ENCODE results near the gene HSPA12A.

HSPA12A gene

DNA sequence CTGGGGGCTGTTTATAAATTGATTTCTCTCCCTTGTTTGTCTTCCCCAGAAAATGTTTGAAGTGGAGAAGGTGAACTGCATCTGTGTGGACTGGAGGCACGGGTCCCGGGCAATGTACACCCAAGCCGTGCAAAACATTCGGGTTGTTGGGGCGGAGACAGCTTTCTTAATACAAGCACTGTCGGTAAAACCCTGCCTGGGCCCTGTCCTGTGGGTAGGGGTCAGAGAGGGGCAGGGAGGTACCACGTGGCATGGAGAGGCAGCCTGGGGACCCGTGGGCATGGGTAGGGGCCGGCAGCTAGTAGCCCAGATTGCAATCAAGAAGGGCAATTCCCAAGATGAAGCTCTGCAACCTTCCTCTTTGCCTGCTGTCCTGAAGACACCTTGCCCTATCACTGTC is 115.6 kb downstream of the HSPA12A start:
- no peak for DNase-seq

DNA sequence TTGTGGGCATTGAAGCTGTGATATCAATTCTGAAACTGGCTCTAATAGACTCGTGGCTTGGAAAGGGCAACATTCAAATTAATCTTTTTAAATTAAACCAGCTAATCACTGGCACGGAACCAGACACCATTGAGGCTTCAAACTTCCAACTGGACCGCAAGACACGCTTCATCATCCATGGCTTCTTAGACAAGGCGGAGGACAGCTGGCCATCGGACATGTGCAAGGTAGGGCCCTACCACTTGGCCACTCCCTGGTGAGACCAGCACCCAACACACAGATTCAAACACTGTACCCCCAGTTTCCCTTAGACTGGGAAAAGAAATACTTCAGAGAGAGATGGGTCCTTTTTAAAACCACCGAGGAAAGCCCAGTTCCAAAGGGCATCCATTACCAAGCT is 116.5 kb downstream of the HSPA12A start:
- DNase-seq = no peak

DNA sequence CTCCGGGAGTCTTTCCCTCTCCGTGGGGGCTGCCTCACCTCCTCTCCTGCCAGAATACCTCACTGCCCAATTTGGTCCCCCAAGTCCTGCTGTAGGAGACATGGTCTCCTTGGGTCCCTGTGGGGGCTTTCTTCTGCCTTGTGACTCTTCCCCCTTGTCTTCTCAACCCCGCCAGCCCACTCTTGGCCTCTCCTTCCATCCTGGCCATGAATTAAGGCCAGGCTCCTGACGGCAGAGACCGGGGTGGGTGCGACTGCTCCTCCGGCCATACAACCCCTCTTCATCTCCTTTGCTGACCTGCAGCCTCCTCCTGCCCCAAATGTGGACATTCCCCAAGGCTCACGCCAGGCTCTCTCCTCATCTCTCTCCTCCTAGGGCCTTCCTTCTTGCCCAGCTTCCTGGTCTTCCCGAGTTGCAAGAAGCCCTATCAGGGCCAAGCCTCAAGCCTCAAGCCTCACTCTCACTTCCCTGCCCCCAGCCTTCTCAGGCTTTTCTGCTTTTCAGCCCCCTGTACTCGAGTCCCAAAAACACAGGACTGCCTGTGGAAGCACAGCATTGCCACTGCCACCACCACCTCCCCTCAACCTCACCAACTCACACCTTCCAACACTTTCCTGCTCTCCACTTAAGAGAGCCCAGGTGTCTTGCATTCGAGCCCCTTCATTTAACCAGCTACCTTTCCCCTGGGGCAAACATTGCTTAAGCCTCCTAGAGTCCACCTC is 120.3 kb downstream of the HSPA12A start:
- no peak for DNase-seq

DNA sequence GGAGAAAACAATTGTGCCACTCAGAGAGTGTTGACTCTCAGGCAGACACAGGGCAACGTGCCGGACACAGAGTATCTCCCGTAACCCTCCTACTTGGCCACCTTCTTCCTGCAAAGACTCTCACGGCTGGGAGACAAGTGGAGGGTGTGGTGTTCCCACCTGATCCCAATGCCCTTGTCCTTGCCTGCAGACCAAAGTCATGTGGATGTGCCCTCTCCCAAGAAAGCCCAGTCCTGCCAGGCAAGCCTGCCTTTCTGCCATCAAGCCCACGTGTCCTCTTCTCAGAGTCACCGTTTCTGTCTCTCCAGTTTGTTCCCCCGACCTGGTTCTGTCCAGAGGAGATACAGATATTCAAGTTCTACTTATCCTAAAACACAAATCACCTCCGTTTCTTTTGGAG is 120.9 kb downstream of the HSPA12A start:
- no peak for DNase-seq
